ES-I3 (cell line): Measurements from ENCODE around the gene GRK1.
"Not testable (repeated sequence)": the region's sequence is repeated elsewhere in the genome, so short reads cannot be mapped to it uniquely, and the experiment has no call there.

ENCODE experiments used
- H3K36me3 ChIP-seq: 2 replicates; pipeline ENCODE4 v1.6.1; 2013; ENCODE audit warnings: mild to moderate bottlenecking, low read length, control low read depth, moderate library complexity; ENCODE audit not compliant: insufficient read depth
- H3K4me1 ChIP-seq: 2 replicates; pipeline ENCODE4 v1.6.1; 2013; ENCODE audit warnings: mild to moderate bottlenecking, control low read depth, low read length; ENCODE audit not compliant: insufficient read depth
- H3K9ac ChIP-seq: 2 replicates; pipeline ENCODE4 v1.6.1; 2013; ENCODE audit warnings: low read depth, mild to moderate bottlenecking, low read length, moderate library complexity
- H3K9me3 ChIP-seq: 2 replicates; pipeline ENCODE4 v1.6.1; 2013; ENCODE audit warnings: mild to moderate bottlenecking, low read length, moderate library complexity; ENCODE audit not compliant: control insufficient read depth, insufficient read depth

Gene GRK1

DNA sequence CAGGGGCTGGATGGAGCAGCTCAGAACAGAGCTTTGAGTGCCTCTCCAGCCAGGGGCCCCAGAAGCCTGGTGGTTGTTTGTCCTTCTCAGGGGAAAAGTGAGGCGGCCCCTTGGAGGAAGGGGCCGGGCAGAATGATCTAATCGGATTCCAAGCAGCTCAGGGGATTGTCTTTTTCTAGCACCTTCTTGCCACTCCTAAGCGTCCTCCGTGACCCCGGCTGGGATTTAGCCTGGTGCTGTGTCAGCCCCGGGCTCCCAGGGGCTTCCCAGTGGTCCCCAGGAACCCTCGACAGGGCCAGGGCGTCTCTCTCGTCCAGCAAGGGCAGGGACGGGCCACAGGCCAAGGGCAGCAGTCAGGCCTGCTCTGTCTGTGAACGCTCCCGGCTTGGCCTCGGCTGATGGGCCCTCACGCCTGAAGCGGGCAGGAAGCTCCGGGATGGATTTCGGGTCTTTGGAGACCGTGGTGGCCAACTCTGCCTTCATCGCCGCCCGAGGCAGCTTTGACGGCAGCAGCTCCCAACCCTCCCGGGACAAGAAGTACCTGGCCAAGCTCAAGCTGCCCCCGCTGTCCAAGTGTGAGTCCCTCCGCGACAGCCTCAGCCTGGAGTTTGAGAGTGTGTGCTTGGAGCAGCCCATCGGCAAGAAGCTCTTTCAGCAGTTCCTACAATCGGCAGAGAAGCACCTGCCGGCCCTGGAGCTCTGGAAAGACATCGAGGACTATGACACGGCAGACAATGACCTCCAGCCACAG, at the start of gene GRK1:
Gene GRK1 (plus strand): TSS at position 269 of the 751 bp plus-strand sequence. CDS start 168 bp downstream, at position 437.
- Histone ChIP-seq H3K4me1 (no peaks in the 10 kb centered on the region), H3K9ac (no peak within 1 kb of the TSS), H3K9me3 (peaks cover 3% of the 10 kb centered on the region; the same call in 1 of the 2 replicates), H3K36me3 (no peaks in the 10 kb centered on the region)

DNA sequence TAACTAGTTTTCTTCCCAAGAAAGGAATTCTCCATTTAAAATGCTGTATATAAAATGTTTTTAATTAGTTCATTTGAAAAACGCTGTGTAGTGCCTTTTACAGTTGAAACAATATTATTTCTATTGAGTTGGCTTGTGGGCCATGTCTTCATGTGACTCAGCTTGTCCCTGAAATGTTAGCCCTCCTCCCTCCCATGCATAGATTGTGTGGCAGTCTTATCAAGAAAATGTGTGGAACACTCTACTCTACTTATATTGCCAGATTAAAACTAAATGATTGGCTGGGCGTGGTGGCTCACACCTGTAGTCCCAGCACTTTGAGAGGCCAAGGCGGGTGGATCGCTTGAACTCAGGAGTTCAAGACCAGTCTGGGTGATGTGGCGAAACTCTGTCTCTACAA, 49.1 kb upstream of the GRK1 start:
- Histone ChIP-seq H3K4me1 (peaks cover 7% of the 10 kb centered on the region; the same call in 1 of the 2 replicates), H3K9ac (no peak overlapping the region), H3K9me3 (no peaks in the 10 kb centered on the region), H3K36me3 (peaks cover 2% of the 10 kb centered on the region; the same call in 1 of the 2 replicates)

DNA sequence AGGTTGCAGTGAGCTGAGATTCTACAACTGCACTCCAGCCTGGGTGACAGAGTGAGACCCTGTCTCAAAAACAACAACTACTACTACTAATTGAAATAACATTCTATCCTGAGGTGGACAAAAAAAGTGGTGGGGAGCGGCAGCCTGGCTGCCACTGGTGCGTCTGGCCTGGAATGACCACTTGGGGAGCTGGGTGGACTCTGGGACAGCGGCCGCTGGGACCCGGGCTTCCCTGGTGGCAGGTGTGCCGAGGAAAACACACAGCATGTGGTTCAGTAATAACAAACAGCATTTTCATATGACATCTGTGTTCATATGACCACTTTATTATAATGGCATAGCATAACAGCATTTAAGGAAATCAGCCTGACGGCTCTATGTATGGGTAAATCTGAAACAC, 48.6 kb upstream of the GRK1 start:
- peaks cover 5% of the 10 kb centered on the region; the same call in 1 of the 2 replicates for H3K36me3 ChIP-seq
- peaks cover 7% of the 10 kb centered on the region; the same call in 1 of the 2 replicates for H3K4me1 ChIP-seq
- H3K9me3 ChIP-seq: no peaks in the 10 kb centered on the region
- H3K9ac ChIP-seq: no peak overlapping the region

DNA sequence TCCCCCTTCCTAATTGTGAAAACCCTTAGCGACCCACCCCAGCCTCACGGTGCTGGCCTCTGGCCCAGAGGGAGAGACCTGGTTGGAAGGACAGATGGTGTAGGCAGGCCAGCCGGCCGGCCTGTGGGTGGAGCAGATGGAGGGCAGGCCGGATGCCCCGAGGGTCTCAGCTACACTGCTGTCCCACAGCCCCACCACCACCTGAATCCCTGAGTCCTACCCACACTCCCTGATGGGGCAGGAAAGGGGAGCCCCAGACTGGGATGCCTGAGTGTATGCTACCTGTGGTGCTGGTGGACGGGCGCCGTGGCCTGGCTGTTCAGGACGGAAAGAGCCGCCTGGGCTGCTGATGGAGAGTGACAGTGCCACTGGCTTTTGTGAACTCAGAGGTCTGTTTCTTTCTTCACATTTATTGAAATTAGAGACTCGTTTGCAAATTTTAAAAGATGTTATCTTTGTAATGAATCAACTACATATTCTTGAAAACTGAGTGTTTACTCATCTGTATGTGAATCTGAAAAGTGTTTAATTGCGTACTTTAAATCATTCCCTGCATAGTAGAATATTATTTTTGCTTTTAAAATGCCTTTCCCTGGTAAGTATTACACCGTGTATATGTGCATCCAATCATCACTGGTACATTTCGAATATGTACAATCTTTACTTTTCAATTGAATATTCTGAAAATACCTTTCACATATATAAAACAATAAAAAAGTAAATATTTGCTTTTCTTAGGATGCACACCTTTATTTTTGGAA, 46.8 kb upstream of the GRK1 start:
- peaks cover 7% of the 10 kb centered on the region; the same call in 1 of the 2 replicates for H3K4me1 ChIP-seq
- no peaks in the 10 kb centered on the region for H3K9me3 ChIP-seq
- H3K36me3 ChIP-seq: peaks cover 5% of the 10 kb centered on the region; the same call in 1 of the 2 replicates
- no peak overlapping the region for H3K9ac ChIP-seq

DNA sequence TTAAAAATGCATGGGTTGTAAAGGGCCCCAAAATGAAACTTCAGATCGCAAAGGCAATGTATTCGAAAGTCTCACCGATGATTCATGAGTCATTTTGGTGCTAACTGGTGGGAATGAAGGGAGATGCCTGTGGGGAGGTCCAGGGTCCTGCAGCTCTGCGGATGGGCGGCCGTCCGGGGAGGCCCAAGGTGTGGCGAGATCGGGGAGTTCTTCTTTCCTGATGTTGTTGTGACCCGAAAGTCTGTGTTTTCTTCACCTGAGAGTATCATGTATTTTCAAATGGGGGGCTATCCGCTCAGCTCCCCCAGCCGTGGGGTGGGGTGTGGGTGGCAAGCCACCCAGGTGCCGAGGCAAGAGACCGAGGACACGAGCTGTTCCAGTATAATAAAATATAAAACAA, 46.0 kb upstream of the GRK1 start:
- Histone ChIP-seq H3K9ac (no peak overlapping the region), H3K36me3 (peaks cover 5% of the 10 kb centered on the region; the same call in 1 of the 2 replicates), H3K4me1 (peaks cover 7% of the 10 kb centered on the region; the same call in 1 of the 2 replicates), H3K9me3 (no peaks in the 10 kb centered on the region)

DNA sequence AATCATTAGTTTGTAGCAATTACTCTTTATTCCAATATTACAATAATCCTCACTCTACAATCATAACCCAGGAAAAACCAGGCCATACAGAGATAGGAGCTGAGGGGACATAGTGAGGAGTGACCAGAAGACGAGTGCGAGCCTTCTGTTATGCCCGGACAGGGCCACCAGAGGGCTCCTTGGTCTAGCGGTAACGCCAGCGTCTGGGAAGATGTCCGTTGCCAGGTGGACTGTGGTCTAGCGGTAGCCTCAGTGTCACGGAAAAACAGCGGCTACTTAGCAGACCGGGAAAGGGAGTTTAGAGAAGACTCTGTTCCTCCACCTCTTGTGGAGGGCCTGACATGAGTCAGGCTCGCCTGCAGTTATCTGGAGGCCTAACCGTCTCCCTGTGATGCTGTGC, 45.5 kb upstream of the GRK1 start:
- not testable (repeated sequence) for H3K9me3 ChIP-seq, H3K36me3 ChIP-seq, H3K9ac ChIP-seq, H3K4me1 ChIP-seq

DNA sequence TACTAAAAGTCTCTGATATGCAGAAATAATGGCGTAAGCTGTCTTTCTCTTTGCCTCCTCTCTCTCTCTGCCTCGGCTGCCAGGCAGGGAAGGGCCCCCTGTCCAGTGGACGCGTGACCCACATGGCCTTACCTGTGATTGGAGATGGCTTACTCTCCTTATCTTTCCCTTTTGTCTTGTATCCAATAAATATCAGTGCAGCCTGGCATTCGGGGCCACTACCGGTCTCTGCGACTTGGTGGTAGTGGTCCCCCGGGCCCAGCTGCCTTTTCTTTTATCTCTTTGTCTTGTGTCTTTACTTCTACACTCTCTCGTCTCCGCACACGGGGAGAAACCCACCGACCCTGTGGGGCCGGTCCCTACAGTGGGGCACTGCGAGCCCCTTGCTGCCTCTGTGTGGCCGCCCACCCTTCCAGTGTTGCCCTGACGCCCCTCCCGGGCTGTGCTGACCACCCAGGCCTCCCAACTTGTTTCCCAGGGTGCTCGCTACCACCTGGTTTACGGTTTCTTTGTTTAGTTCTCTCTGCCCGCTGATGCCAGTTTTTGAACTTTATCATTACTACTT, 45.0 kb upstream of the GRK1 start:
- H3K36me3 ChIP-seq: not testable (repeated sequence)

DNA sequence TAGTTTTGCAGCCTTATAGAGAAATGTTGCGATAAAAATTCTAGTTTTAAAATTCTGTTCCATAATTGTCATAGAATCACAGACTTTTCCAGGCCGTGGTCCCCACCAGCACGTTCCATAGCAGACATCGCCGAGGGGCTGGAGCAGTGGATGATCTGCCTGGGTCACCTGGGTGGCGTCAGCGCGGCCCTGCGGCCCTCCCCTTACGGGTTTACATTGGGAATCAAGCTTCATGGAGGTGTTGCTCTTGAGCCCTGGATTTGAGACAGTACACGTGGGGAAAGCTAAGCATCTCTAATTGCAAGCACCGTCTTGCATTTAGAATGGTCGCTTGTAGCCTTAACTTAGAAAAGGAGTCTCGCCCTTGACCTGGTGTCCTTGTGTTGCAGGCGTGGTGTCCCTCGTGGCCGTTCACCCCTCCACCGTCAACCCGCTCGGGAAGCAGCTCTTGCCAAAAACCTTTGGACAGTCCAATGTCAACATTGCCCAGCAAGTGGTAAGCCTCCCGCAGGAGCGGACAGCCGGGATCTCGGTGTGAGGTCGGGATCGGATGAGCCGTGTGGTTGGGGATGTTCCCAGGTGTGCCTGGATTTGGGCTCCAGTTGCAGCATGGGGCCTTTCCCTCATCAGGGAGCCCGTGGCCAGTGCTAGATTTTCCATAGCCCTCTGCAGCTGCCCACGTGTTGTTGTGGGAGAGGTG, 44.1 kb upstream of the GRK1 start:
- no peaks in the 10 kb centered on the region for H3K4me1 ChIP-seq
- no peaks in the 10 kb centered on the region for H3K9me3 ChIP-seq
- no peak overlapping the region for H3K9ac ChIP-seq
- peaks cover 8% of the 10 kb centered on the region; the same call in 1 of the 2 replicates for H3K36me3 ChIP-seq

More for the DNA sequence above, 45.0 kb upstream of the GRK1 start:
- not testable (repeated sequence) for H3K9ac ChIP-seq, H3K9me3 ChIP-seq, H3K4me1 ChIP-seq

DNA sequence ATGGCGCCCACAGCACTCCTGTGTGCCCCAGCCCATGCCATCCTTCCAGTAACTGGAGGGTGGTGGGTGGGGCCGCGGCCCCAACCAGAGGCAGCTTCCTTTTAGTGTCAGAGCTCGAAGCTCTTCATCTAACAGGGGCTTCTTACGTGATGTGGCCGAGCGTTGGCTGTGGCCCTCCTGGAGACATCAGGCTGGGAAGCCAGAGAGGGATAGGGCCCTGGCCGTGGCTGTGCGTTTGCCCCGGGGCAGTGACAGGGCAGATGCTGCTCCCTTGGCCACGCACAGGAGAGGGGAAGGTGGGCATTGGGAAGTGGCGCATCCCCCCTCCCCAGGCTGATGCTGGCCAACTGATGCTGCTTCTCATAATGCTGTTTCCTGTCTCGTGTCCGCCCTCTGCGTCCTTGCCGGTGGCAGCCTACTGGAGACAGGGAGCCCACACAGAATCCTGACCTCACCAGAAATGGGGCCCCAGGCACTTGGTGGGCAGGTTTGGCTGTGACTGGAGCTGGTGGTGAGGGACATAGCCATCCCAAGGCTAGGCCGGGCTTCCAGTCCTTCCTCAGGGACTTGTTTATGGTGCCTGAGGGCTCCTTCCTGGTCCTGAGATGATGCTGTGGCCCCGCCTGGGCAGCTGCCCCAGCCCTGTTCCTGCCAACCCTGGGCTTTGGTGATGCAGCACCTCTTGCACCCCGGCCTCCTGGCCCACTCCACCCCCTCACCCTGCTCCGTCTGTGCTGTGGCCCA, 43.4 kb upstream of the GRK1 start:
- no peaks in the 10 kb centered on the region for H3K9me3 ChIP-seq
- H3K36me3 ChIP-seq: peaks cover 9% of the 10 kb centered on the region; the same call in 1 of the 2 replicates
- H3K9ac ChIP-seq: no peak overlapping the region
- H3K4me1 ChIP-seq: no peaks in the 10 kb centered on the region

DNA sequence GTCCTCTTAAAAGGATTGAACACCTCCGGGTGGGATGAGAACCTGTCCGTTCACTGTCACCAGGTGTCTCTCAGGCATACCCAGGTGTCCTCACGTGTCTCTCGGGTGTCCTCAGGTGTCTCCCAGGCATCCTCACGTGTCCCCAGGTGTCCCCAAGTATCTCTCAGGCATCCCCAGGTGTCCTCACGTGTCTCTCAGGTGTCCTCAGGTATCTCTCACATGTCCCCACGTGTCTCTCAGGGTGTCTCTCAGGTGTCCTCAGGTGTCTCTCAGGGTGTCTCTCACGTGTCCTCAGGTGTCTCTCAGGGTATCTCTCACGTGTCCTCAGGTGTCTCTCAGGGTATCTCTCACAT, 42.8 kb upstream of the GRK1 start:
- Histone ChIP-seq H3K9me3 (no peaks in the 10 kb centered on the region), H3K9ac (no peak overlapping the region), H3K36me3 (peaks cover 9% of the 10 kb centered on the region; the same call in 1 of the 2 replicates), H3K4me1 (no peaks in the 10 kb centered on the region)

DNA sequence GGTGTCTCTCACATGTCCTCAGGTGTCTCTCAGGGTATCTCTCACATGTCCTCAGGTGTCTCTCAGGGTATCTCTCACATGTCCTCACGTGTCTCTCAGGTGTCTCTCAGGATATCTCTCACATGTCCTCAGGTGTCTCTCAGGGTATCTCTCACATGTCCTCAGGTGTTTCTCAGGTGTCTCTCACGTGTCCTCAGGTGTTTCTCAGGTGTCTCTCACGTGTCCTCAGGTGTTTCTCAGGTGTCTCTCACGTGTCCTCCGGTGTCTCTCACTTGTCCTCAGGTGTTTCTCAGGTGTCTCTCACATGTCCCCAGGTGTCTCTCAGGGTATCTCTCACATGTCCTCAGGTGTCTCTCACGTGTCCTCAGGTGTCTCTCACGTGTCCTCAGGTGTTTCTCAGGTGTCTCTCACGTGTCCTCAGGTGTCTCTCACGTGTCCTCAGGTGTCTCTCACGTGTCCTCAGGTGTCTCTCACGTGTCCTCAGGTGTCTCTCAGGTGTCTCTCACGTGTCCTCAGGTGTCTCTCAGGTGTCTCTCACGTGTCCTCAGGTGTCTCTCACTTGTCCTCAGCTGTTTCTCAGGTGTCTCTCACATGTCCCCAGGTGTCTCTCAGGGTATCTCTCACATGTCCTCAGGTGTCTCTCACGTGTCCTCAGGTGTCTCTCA, 42.2 kb upstream of the GRK1 start:
- H3K9ac ChIP-seq, H3K36me3 ChIP-seq, H3K4me1 ChIP-seq, H3K9me3 ChIP-seq: not testable (repeated sequence)

DNA sequence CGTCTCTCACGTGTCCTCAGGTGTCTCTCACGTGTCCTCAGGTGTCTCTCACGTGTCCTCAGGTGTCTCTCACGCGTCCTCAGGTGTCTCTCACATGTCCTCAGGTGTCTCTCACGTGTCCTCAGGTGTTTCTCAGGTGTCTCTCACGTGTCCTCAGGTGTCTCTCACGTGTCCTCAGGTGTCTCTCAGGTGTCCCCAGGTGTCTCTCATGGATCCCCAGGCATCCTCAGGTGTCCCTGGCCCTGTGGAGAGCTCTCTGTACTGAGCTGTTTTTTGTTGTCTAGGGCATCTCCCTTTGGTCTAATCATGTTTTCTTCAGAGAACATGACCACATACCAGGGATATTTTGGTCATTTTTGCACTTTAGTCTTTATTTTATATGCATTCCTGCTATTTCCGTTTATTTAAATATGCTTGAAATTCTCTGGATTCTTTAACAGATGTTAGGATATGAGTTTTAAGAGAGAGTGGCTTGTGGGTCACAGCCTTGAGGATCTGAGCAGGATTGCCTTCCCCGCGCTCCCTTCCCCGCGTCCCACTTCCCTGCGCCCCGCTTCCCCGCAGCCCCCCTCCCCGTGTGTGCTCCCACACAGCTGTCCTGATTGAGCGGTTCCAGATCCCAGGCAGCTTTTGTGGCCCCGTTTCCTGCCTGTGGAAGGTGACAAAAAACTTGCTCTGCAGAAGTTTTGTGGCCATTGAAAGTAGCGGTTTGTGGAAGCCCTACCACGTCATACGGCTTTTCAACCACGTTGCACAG, 40.9 kb upstream of the GRK1 start:
- peaks cover 9% of the 10 kb centered on the region; the same call in 1 of the 2 replicates for H3K36me3 ChIP-seq
- no peak overlapping the region for H3K9ac ChIP-seq
- H3K4me1 ChIP-seq: no peaks in the 10 kb centered on the region
- H3K9me3 ChIP-seq: no peaks in the 10 kb centered on the region

DNA sequence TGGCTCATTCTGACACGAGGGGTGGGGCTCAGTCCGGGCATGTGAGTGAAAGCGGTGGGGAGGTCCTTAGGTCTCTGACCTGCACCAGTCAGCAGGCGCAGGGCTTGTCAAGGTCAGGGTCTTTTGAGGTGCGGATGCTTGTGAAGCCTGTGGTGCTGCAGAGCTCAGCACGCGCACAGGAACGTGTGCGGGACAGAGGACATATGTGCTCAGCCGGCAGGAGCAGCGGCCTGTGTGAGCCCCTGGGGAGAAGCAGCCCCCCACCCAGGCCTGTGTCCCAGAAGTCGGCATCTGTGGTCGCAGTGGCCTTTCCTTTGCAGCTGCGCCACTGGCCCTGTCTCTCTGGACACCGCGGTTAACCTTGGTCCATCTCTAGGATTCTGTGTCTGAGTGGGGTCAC, 39.9 kb upstream of the GRK1 start:
- Histone ChIP-seq H3K9ac (no peak overlapping the region), H3K9me3 (no peaks in the 10 kb centered on the region), H3K36me3 (peaks cover 9% of the 10 kb centered on the region; the same call in 1 of the 2 replicates), H3K4me1 (no peaks in the 10 kb centered on the region)
